ENCODE measurements around the gene APOL6.

DNA sequence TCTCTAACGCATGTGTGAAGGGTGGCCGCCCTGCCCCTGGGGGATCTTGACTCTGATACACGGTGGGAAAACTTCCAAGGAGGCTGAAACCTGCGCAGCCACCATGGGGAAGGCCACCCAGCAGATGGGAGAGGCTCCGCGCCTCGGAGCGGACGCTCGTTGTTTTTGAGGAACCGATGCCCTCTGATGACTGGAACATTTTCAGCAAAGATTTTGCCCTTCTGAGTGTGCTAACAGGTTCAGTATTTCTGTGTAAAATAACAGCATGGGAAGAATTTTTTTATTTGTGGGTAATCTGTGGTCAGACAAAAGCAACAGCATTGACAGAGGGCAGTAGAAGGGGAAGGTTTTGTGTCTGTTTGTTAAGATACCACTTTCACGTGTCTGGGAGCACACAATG is 47.8 kb upstream of the APOL6 start:
- TF ChIP-seq ZNF140 (tag by site-specific recombination; IDR thresholded peaks at IDR 0.05) (no peak), PRDM1 (tag by site-specific recombination; IDR thresholded peaks at IDR 0.05) (no peak), ZNF274 (IDR thresholded peaks at IDR 0.05; ENCODE audit: low read length) (no peak), ZNF274 (tag by site-specific recombination; IDR thresholded peaks at IDR 0.05; ENCODE audit: borderline replicate concordance) (no peak), ZNF560 (tag by site-specific recombination; IDR thresholded peaks at IDR 0.05; ENCODE audit: borderline replicate concordance) (no peak), ZNF391 (tag by site-specific recombination; IDR thresholded peaks at IDR 0.05; ENCODE audit: borderline replicate concordance, low read depth) (no peak)
- TF ChIP-seq, protein P1, sequence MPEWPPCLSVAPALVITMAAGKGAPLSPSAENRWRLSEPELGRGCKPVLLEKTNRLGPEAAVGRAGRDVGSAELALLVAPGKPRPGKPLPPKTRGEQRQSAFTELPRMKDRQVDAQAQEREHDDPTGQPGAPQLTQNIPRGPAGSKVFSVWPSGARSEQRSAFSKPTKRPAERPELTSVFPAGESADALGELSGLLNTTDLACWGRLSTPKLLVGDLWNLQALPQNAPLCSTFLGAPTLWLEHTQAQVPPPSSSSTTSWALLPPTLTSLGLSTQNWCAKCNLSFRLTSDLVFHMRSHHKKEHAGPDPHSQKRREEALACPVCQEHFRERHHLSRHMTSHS (tag by site-specific recombination; IDR thresholded peaks at IDR 0.05): no peak
- TF ChIP-seq, protein P2, sequence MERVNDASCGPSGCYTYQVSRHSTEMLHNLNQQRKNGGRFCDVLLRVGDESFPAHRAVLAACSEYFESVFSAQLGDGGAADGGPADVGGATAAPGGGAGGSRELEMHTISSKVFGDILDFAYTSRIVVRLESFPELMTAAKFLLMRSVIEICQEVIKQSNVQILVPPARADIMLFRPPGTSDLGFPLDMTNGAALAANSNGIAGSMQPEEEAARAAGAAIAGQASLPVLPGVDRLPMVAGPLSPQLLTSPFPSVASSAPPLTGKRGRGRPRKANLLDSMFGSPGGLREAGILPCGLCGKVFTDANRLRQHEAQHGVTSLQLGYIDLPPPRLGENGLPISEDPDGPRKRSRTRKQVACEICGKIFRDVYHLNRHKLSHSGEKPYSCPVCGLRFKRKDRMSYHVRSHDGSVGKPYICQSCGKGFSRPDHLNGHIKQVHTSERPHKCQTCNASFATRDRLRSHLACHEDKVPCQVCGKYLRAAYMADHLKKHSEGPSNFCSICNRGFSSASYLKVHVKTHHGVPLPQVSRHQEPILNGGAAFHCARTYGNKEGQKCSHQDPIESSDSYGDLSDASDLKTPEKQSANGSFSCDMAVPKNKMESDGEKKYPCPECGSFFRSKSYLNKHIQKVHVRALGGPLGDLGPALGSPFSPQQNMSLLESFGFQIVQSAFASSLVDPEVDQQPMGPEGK (tag by site-specific recombination; IDR thresholded peaks at IDR 0.05): no peak
- TF ChIP-seq, protein P3, sequence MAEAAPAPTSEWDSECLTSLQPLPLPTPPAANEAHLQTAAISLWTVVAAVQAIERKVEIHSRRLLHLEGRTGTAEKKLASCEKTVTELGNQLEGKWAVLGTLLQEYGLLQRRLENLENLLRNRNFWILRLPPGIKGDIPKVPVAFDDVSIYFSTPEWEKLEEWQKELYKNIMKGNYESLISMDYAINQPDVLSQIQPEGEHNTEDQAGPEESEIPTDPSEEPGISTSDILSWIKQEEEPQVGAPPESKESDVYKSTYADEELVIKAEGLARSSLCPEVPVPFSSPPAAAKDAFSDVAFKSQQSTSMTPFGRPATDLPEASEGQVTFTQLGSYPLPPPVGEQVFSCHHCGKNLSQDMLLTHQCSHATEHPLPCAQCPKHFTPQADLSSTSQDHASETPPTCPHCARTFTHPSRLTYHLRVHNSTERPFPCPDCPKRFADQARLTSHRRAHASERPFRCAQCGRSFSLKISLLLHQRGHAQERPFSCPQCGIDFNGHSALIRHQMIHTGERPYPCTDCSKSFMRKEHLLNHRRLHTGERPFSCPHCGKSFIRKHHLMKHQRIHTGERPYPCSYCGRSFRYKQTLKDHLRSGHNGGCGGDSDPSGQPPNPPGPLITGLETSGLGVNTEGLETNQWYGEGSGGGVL (tag by site-specific recombination; IDR thresholded peaks at IDR 0.05): no peak
- TF ChIP-seq, protein P4, sequence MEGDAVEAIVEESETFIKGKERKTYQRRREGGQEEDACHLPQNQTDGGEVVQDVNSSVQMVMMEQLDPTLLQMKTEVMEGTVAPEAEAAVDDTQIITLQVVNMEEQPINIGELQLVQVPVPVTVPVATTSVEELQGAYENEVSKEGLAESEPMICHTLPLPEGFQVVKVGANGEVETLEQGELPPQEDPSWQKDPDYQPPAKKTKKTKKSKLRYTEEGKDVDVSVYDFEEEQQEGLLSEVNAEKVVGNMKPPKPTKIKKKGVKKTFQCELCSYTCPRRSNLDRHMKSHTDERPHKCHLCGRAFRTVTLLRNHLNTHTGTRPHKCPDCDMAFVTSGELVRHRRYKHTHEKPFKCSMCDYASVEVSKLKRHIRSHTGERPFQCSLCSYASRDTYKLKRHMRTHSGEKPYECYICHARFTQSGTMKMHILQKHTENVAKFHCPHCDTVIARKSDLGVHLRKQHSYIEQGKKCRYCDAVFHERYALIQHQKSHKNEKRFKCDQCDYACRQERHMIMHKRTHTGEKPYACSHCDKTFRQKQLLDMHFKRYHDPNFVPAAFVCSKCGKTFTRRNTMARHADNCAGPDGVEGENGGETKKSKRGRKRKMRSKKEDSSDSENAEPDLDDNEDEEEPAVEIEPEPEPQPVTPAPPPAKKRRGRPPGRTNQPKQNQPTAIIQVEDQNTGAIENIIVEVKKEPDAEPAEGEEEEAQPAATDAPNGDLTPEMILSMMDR (tag by site-specific recombination; IDR thresholded peaks at IDR 0.05): no peak
- TF ChIP-seq, protein P5, sequence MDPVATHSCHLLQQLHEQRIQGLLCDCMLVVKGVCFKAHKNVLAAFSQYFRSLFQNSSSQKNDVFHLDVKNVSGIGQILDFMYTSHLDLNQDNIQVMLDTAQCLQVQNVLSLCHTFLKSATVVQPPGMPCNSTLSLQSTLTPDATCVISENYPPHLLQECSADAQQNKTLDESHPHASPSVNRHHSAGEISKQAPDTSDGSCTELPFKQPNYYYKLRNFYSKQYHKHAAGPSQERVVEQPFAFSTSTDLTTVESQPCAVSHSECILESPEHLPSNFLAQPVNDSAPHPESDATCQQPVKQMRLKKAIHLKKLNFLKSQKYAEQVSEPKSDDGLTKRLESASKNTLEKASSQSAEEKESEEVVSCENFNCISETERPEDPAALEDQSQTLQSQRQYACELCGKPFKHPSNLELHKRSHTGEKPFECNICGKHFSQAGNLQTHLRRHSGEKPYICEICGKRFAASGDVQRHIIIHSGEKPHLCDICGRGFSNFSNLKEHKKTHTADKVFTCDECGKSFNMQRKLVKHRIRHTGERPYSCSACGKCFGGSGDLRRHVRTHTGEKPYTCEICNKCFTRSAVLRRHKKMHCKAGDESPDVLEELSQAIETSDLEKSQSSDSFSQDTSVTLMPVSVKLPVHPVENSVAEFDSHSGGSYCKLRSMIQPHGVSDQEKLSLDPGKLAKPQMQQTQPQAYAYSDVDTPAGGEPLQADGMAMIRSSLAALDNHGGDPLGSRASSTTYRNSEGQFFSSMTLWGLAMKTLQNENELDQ (tag by site-specific recombination; IDR thresholded peaks at IDR 0.05; ENCODE audit: low read depth): no peak
- TF ChIP-seq, protein P6, sequence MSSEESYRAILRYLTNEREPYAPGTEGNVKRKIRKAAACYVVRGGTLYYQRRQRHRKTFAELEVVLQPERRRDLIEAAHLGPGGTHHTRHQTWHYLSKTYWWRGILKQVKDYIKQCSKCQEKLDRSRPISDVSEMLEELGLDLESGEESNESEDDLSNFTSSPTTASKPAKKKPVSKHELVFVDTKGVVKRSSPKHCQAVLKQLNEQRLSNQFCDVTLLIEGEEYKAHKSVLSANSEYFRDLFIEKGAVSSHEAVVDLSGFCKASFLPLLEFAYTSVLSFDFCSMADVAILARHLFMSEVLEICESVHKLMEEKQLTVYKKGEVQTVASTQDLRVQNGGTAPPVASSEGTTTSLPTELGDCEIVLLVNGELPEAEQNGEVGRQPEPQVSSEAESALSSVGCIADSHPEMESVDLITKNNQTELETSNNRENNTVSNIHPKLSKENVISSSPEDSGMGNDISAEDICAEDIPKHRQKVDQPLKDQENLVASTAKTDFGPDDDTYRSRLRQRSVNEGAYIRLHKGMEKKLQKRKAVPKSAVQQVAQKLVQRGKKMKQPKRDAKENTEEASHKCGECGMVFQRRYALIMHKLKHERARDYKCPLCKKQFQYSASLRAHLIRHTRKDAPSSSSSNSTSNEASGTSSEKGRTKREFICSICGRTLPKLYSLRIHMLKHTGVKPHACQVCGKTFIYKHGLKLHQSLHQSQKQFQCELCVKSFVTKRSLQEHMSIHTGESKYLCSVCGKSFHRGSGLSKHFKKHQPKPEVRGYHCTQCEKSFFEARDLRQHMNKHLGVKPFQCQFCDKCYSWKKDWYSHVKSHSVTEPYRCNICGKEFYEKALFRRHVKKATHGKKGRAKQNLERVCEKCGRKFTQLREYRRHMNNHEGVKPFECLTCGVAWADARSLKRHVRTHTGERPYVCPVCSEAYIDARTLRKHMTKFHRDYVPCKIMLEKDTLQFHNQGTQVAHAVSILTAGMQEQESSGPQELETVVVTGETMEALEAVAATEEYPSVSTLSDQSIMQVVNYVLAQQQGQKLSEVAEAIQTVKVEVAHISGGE (tag by site-specific recombination; conservative IDR thresholded peaks at IDR 0.05; ENCODE audit: low read depth): no peak
